Activated T-cell treated with anti-CD3 and anti-CD28 coated beads for 1 hour (primary cell): ENCODE results near the gene RBM18.

Experiments
- DNase-seq: peaks from one replicate; pipeline ENCODE4 v3.0.0-alpha.2; 2020; ENCODE audit warnings: low read depth

RBM18 gene

DNA sequence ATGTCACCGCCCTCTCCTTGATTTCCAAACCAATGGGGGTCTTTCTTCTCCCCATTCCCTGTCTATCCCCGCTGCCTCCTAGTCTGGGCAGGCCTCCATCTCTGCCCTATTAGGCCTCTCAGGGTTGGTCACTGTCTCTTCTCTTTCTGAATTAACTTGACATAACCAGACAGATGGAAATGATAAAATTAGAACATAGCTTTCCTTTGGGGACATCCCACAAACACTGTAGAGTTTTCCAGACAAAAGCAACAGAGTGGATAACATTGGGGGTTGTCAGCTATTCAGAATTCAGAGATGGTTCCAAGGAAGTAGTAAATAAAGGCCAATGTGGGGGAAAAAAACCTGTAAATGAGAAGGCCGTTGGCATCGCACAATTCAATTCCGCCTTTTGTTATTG lies 60.6 kb downstream of the RBM18 start:
- no peak for DNase-seq

DNA sequence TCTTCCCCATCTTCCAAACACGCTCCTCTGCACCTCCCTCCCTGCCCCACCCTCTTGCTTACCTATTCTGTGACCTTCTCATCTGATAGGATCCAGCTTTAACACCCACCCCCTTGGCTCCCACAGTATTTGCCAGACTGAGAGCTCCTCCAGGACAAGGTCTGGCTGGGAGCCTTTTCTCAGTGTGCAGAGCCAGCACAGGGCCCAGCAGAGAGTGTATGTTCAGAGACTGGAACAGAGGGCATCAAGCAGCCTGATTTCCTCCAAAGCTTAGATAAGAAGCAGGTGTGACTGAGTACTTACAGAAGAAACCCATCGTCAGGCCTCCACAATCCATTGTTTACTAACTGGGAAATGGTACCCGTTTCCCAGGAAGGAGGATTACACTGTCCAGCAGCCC lies 62.5 kb downstream of the RBM18 start:
- no peak for DNase-seq

DNA sequence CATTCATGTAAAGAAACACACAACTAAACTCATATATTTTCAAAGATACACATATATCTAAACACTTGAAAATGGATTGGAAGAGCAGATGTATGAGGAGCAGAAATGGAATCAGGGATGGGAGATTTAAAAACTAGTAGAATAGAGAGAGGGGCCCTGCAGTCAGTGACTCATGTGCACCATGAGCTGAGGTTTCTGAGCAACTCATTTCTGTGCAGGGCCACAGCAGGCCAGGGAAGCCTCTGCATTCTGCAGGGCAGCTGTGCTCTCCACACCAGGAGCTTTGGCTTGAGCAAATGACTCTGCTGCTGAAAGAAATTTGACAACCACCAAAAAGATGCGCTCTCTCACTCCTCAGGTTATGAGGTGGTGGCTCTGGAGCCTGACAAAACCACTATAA lies 63.0 kb downstream of the RBM18 start:
- no peak for DNase-seq

DNA sequence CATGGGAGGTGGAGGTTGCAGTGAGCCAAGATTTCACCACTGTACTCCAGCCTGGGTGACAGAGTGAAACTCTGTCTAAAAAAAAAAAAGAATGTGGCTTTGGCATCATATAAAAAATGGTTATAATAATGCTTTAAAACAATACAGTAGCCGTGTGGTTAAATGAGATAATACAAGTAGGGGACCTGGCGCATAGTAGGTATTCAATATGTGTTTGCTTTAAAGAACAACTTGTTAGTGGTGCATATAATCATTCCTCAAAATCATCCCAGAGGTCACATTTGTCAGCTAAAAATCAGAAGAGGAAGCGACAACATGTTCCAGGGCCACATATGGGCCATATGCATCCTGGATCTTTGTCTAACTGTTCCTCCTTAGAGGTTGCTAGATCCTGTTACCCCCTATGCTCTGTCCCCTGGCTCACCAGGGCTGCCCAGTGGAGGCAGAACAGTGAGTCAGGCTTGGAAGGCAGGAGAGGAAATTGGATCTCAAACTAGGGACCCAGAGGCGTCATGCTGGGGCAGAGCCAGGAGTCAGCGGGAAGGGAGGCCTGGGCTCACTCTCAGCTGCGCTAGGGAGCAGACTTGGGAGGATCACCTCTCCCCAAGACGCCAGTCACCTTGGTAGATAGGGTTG lies 63.6 kb downstream of the RBM18 start:
- no peak for DNase-seq

DNA sequence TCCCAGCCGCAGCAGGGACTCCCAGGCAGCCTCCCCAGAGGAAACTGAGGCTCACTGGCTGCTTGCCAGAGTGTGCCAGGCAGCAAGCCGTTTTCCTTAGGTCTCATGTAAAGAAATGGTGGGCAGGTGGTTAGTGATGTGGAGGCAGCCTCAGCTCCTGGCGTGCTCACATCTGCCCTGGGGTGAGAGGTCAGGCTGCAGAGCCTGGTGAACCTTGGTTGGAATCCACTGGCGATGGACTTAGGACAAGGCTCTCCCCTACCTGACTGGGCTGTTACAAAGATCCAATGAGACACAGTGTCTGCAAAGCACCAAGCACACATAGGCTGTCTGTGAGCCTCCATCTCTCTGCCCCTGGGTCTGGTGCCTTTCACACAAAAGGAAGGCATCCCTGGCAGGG lies 66.8 kb downstream of the RBM18 start:
- DNase-seq = no peak

DNA sequence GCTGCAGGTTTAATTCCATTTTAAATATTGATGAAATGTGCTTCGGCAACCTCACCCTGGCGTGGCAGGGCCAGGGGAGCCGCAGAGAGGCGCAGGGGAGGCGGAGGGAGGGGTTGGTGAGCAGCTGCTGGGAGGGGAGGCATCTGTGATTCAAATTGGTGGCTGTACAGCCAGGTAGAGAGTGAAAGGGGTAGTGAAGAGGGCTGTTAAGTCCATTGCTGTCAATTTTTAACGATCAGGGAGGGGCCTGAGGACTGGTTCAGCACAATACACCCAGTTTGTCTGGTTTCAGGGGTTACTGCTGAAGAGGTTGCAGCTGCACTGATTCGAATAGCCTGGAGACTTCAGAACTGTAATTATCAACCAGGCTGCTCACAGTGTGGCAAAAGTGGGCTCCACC lies 67.2 kb downstream of the RBM18 start:
- no peak for DNase-seq

DNA sequence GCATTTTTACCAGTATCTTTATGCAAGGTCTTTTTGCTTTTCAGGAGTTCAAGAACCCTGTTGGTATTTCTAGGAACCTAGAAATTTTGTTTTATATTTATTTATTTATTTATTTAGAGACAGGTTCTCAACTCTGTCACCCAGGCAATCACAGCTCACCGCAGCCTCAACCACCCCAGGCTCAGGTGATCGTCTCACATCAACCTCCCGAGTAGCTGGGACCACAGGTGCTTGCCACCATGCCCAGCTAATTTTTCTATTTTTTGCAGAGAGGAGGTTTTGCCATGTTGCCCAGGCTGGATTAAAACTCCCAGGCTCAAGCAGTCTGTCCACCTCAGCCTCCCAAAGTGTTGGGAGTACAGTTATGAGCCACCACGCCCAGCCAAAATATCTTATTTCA lies 68.8 kb downstream of the RBM18 start:
- DNase-seq = no peak

DNA sequence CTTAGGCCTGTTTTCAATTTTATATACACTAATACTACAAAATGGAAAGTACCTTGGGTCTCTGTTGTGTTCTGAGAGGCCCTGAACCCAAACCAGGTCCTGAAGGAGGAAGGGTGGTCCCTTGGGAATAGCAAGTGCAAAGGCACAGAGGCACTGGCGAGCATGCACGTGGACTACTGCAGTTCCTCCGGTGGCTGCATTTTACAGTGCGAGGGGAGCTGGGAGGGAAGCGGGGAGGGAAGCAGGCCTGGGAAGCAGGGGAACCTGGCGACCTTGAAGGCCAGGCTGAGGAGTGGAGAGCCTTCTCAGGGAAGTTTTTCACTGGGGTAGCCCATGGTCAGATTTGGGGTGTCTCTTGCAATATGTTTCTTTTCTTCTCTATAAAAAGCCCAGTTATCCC lies 71.0 kb downstream of the RBM18 start:
- no peak for DNase-seq

DNA sequence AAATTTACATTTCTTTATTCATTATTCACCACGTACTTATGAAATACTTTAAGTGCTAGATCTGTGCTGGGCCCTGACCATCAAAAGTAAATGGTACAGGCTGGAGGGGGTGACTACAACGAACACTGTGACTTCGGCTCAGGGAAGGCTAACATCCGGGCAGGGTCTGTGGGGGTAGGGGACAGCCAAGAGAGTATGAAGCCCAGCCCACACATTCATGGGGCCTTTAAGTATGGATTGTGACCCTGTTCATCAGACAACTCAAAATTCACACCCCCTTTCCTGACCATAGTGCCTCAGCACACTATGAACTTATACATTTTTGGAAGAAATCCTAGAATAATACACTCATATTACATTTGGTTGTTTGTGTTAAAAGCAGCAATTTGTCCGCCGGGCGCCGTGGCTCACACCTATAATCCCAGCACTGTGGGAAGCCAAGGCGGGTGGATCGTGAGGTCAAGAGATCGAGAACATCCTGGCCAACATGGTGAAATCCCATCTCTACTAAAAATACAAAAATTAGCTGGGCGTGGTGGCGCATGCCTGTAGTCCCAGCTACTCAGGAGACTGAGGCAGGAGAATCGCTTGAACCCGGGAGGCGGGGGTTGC lies 71.6 kb downstream of the RBM18 start:
- no peak for DNase-seq

DNA sequence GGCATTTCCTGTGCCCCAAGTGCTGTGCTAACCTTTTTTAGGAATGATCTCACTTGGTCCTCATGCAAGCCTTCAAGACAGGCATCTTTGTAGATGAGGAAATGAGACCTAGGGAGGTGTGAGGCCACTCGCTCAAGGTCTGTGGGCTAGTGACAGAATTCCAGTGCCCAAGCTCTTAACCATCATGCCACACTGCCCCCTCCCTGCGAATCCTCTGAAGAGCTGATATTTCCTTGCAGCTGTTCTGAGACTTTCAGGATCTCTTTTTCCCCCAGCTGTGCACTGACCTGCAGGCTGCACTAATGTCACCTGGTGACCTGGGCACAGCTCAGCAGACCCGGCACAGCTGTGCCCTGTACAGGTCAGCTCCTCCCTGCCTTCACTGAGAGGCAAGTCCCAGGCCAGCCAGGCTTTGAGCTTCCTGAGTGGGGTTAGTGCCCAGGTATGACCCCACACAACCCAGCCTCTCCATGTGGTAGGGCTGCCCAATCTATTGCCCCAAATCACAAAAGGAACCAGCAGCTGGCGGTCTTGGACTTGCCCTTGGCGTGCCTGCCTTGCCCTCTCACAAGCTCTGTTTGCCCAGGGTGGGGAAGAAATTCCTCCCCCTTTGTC lies 72.3 kb downstream of the RBM18 start:
- DNase-seq = no peak

DNA sequence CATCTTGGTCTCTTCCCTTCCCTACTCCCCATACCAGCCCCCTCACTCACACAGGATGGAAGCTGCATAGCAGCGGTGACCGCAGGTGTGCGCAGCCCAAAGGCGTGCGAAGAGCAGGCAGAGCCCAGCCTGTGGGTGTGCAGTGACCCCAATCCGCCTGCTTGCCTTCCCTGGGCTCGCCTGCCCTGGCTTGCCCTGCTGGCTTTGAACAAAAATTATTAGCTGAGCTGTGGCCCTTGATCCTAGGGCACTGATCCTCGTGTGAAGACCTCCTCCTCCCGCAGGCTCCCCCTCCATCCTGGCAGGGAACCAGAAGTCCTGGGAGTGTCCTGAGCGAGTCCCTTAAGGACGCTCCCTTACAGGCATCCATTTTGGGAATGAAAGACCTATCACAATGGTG lies 73.1 kb downstream of the RBM18 start:
- no peak for DNase-seq

DNA sequence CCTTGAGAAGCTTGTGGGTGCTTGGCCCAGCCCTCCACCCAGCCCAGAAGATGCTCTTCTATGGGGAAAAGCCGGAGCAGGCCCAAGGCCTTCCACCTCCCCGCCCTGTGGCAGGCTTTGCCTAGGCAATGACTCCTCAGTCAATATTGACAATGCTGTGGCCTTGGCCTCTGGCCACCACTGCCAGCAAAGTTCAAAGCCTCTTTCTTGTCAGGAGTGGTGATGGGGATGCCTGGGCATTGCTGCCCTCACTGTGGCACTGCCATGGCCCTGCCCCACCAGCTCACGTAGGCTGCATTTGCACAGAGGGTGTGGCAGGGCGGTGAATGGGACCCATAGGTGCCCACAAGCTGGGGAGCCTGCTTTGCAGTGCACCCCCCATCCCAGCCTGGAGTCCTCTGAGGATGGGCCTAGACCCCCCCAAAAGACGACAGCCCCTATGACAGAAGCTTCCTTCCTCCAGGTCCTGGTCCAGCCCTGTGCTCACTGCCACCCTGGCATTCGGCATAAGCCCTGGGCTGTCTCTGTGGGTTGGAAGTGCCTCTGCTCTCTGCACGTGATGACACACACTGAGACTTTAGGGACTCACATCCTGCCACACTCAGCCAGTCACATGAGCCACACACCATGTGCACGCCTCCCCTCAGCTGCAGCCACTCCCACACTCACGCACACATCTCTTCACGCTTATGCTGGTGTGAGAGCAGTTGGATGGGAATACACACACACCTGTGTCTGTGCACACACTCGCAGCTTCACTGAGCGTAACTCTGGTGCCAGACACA lies 73.9 kb downstream of the RBM18 start:
- no peak for DNase-seq

DNA sequence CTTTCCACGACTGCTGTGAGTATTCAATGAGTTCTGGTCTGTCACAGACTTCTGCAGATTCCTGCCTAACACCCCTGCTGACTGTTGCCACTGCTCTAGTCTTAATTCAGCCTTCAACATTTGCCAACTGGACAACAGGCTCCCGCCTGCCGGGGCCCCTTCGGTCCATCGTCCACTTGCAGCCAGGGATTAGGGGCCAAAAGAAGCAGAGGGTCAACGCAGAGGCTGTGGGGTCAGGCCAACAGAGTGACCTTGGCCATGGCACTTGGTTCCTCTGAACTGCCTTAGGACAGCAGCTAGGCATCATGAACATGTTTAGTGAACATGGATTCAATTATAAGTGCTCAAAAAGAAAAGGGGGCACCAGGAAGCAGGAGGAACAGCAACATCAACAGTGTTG lies 76.3 kb downstream of the RBM18 start:
- DNase-seq = no peak
